SK-N-SH (cell line): Measurements from ENCODE around the gene DYRK1A. TPM values are rescaled to one million over a fixed set of nuclear protein-coding genes. Genes with fewer than 3 reads are reported as not detected.

ENCODE experiments used
- CTCF ChIA-PET: fragments of 300-600, 350-600 bp; formaldehyde crosslinking; extraction: SDS; loops from one replicate; lab custom pipeline; 2021; lab: Yijun Ruan, JAX
- POLR2A ChIA-PET: fragments of 350-600 bp; sonication (Branson Sonifier 250); formaldehyde crosslinking; extraction: SDS; loops from one replicate; lab custom pipeline; 2020; ENCODE audit warnings: antibody characterized with exemption, inconsistent platforms; lab: Yijun Ruan, JAX
- DNase-seq: peaks from one replicate; pipeline ENCODE4 v3.0.0; 2012
- H2AFZ ChIP-seq: fragments of 200-600 bp; sonication (generic); 2 replicates; pipeline ENCODE4 v1.8.1; 2016; ENCODE audit warnings: antibody characterized with exemption, mild to moderate bottlenecking, low read depth
- H3F3A ChIP-seq: fragments of 200-600 bp; sonication (generic); replicated peaks from 2 replicates; pipeline ENCODE3; 2016; ENCODE audit warnings: antibody characterized with exemption, mild to moderate bottlenecking; ENCODE audit not compliant: insufficient read depth
- H3K27ac ChIP-seq, 2 experiments: fragments of 200-500 bp in 1 of 2; fragments of 200-600 bp in 1 of 2; sonication (Bioruptor generic) in 1 of 2; sonication (generic), shearing (Covaris generic) in 1 of 2; 2 replicates each; pipeline versions ENCODE4 v1.5.1 to v1.6.1; 2014 to 2016; ENCODE audit warnings: low read depth in 2 of 2, inconsistent platforms in 1 of 2, low read length in 1 of 2, mild to moderate bottlenecking in 1 of 2, mixed read lengths in 1 of 2
- H3K27me3 ChIP-seq: fragments of 200-600 bp; sonication (generic), shearing (Covaris generic); 2 replicates; pipeline ENCODE4 v1.6.1; 2016; ENCODE audit warnings: mixed run types; ENCODE audit not compliant: insufficient read depth
- H3K36me3 ChIP-seq, 2 experiments: fragments of 200-500 bp in 1 of 2; fragments of 200-600 bp in 1 of 2; sonication (Bioruptor generic) in 1 of 2; sonication (generic) in 1 of 2; replicated peaks in 1 of 2; 2 replicates each; pipeline versions ENCODE3 to v1.5.1; 2014 to 2016; ENCODE audit warnings: low read length in 1 of 2, mild to moderate bottlenecking in 1 of 2; ENCODE audit not compliant: insufficient read depth in 2 of 2, control insufficient read depth in 1 of 2
- H3K4me1 ChIP-seq, 2 experiments: fragments of 200-500 bp in 1 of 2; fragments of 200-600 bp in 1 of 2; sonication (Bioruptor generic) in 1 of 2; sonication (generic), shearing (Covaris generic) in 1 of 2; 2 replicates each; pipeline versions ENCODE4 v1.5.1 to v1.6.1; 2014 to 2016; ENCODE audit warnings: low read depth in 1 of 2, low read length in 1 of 2, mixed run types in 1 of 2; ENCODE audit not compliant: insufficient read depth in 2 of 2, control insufficient read depth in 1 of 2
- H3K4me2 ChIP-seq: fragments of 200-600 bp; sonication (generic), shearing (Covaris generic); 2 replicates; pipeline ENCODE4 v1.6.1; 2017; ENCODE audit warnings: mixed run types
- H3K4me3 ChIP-seq, 2 experiments: fragments of 200-500 bp in 1 of 2; fragments of 200-600 bp in 1 of 2; sonication (Bioruptor generic) in 1 of 2; sonication (generic), shearing (Covaris generic) in 1 of 2; 2 replicates each; pipeline versions ENCODE4 v1.5.1 to v1.8.1; 2014 to 2016; ENCODE audit warnings: low read depth in 2 of 2, inconsistent platforms in 1 of 2, low read length in 1 of 2, mild to moderate bottlenecking in 1 of 2, mixed read lengths in 1 of 2, moderate library complexity in 1 of 2
- H3K79me2 ChIP-seq: fragments of 200-600 bp; sonication (generic); 2 replicates; pipeline ENCODE4 v1.8.1; 2017; ENCODE audit warnings: mild to moderate bottlenecking; ENCODE audit not compliant: insufficient read depth
- H3K9ac ChIP-seq: fragments of 200-600 bp; sonication (generic); 2 replicates; pipeline ENCODE4 v1.6.1; 2017; ENCODE audit warnings: mixed run types
- H3K9me2 ChIP-seq: fragments of 200-600 bp; sonication (generic); 2 replicates; pipeline ENCODE4 v1.6.1; 2017; ENCODE audit warnings: mixed run types
- H3K9me3 ChIP-seq: fragments of 200-600 bp; sonication (generic); 2 replicates; pipeline ENCODE4 v1.6.1; 2017; ENCODE audit warnings: mixed run types, mild to moderate bottlenecking, moderate library complexity
- H4K20me1 ChIP-seq: fragments of 200-600 bp; sonication (generic); 2 replicates; pipeline ENCODE4 v1.6.1; 2017; ENCODE audit warnings: mild to moderate bottlenecking, mixed run types; ENCODE audit not compliant: insufficient read depth
- CHD2 ChIP-seq: fragments of 150-350 bp; IDR thresholded peaks from 2 replicates; pipeline ENCODE4 v1.6.1; 2018; ENCODE audit warnings: low read length; ENCODE audit not compliant: partially characterized antibody
- ELF1 ChIP-seq: IDR thresholded peaks from 2 replicates; pipeline ENCODE4 v1.4.0; 2012
- EP300 ChIP-seq, 2 experiments: IDR thresholded peaks; 2 replicates each; pipeline versions ENCODE4 v1.4.0 to v1.6.1; 2012; ENCODE audit warnings: borderline replicate concordance in 1 of 2, low read depth in 1 of 2, low read length in 1 of 2
- FOXJ3 ChIP-seq: sonication (generic); formaldehyde crosslinking; IDR thresholded peaks from 2 replicates; pipeline ENCODE4 v1.5.1; 2020; ENCODE audit warnings: mild to moderate bottlenecking, missing genetic modification reagents
- FOXM1 ChIP-seq: IDR thresholded peaks from 2 replicates; pipeline ENCODE4 v1.4.0; 2012; ENCODE audit warnings: low read depth, mild to moderate bottlenecking
- GABPA ChIP-seq: IDR thresholded peaks from 2 replicates; pipeline ENCODE4 v1.4.0; 2012; ENCODE audit warnings: low read depth, mild to moderate bottlenecking
- MXI1 ChIP-seq: IDR thresholded peaks from 2 replicates; pipeline ENCODE4 v1.6.1; 2012; ENCODE audit warnings: mild to moderate bottlenecking, low read depth, low read length, improper control_type of control experiment
- POLR2AphosphoS5 ChIP-seq: IDR thresholded peaks from 2 replicates; pipeline ENCODE4 v1.6.1; 2012; ENCODE audit warnings: low read depth, low read length
- RAD21 ChIP-seq: IDR thresholded peaks from 2 replicates; pipeline ENCODE4 v1.6.1; 2012; ENCODE audit warnings: mild to moderate bottlenecking, low read length
- RCOR1 ChIP-seq: fragments of 150-350 bp; IDR thresholded peaks from 2 replicates; pipeline ENCODE4 v1.6.1; 2017; ENCODE audit warnings: antibody characterized with exemption, low read length
- RFX5 ChIP-seq: IDR thresholded peaks from 2 replicates; pipeline ENCODE4 v1.6.1; 2012; ENCODE audit warnings: mild to moderate bottlenecking, improper control_type of control experiment, low read length
- RXRA ChIP-seq: IDR thresholded peaks from 2 replicates; pipeline ENCODE4 v1.4.0; 2012; ENCODE audit warnings: low read depth, mild to moderate bottlenecking, borderline replicate concordance
- TCF12 ChIP-seq: IDR thresholded peaks from 2 replicates; pipeline ENCODE4 v1.4.0; 2012
- TEAD4 ChIP-seq: IDR thresholded peaks from 2 replicates; pipeline ENCODE4 v1.4.0; 2012; ENCODE audit warnings: mild to moderate bottlenecking, borderline replicate concordance; ENCODE audit not compliant: insufficient read depth
- YY1 ChIP-seq: IDR thresholded peaks from 2 replicates; pipeline ENCODE4 v1.4.0; 2012; ENCODE audit warnings: low read depth, mild to moderate bottlenecking
- WGBS: methylation state at CpG from one replicate; pipeline ENCODE4 v1.1.6; 2017; ENCODE audit warnings: low lambda C conversion rate; 5-methylcytosine and 5-hydroxymethylcytosine counted together
- polyA plus RNA-seq, 3 experiments: library from polyadenylated mRNA; depleted of rRNA; stranded (reverse); fragments of >200 nt; gene quantifications; 2 replicates each; pipeline ENCODE4 v1.2.3, GENCODE V29; 2012
- TF ChIP-seq, protein P1 (sequence below): IDR thresholded peaks from 2 replicates; pipeline ENCODE4; 2012
- TF ChIP-seq, protein P2 (sequence below): IDR thresholded peaks from 2 replicates; pipeline ENCODE4 v1.4.0; 2012; ENCODE audit warnings: low read depth
- TF ChIP-seq, protein P3 (sequence below): IDR thresholded peaks from 2 replicates; pipeline ENCODE4 v1.6.1; 2012; ENCODE audit warnings: mild to moderate bottlenecking, low read depth, low read length, moderate library complexity

DYRK1A gene
- polyA plus RNA-seq, 1 of the 3 experiments (the other 2 are of a cell fraction): 19.3 TPM

DNA sequence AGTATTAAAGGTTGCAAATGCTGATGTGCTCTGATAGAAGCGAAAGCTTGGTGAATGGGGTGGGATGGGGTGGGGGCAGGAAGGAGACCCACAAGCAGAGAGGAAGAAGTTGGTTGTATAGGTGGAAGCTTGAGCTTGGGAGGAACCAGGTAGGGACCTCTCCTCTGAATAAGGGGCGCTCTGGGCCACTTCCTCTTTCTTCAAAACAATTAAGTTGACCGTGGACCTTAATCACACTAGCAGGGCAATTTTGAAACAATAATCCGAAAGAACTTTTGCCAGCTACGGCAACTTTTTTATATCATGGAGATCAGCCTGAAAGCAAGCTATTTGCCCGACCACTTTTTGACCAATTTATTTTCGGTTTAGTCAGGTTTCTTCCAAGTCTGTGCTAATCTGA, 1.9 kb upstream of the DYRK1A start:
- Histone ChIP-seq H3K9me2 (no peaks in the 10 kb centered on the region), H3K36me3 (no peaks in the 10 kb centered on the region), H3K27ac (peak overlapping the region; percentile 95 to 98; a peak in 3 of 4 replicates), H3K9ac (no peak overlapping the region; the same call in 1 of the 2 replicates), H3K4me2 (peak overlapping the region; percentile 86; the same call in 1 of the 2 replicates), H3K79me2 (peaks cover 35% of the 10 kb centered on the region), H3F3A (peaks cover 10% of the 10 kb centered on the region), H4K20me1 (peaks cover 18% of the 10 kb centered on the region), H3K4me1 (peaks cover 6 to 16% of the 10 kb centered on the region in 2 experiments; a peak in 3 of 4 replicates), H3K27me3 (no peaks in the 10 kb centered on the region), H3K9me3 (no peaks in the 10 kb centered on the region), H3K4me3 (peak overlapping the region; percentile 67 to 88; a peak in 2 of 4 replicates), H2AFZ (no peak overlapping the region)
- CTCF ChIA-PET: interaction anchor here (1.5 kb wide), 1 partner anchor 16 kb away, joined by 6 read pairs; no protein-coding TSS in a partner anchor
- no peak for DNase-seq
- TF ChIP-seq TCF12 (no peak), RFX5 (no peak), FOXJ3 (no peak), MXI1 (no peak), GABPA (no peak), CHD2 (no peak), RCOR1 (no peak), POLR2AphosphoS5 (no peak), FOXM1 (no peak), ELF1 (no peak), EP300 (IDR thresholded peaks at IDR 0.05; ENCODE audit: borderline replicate concordance in 1 of 2, low read depth in 1 of 2, low read length in 1 of 2) (no peak)
- TF ChIP-seq, protein P1, sequence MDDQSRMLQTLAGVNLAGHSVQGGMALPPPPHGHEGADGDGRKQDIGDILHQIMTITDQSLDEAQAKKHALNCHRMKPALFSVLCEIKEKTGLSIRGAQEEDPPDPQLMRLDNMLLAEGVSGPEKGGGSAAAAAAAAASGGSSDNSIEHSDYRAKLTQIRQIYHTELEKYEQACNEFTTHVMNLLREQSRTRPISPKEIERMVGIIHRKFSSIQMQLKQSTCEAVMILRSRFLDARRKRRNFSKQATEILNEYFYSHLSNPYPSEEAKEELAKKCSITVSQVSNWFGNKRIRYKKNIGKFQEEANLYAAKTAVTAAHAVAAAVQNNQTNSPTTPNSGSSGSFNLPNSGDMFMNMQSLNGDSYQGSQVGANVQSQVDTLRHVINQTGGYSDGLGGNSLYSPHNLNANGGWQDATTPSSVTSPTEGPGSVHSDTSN: no peak
- TF ChIP-seq, protein P2, sequence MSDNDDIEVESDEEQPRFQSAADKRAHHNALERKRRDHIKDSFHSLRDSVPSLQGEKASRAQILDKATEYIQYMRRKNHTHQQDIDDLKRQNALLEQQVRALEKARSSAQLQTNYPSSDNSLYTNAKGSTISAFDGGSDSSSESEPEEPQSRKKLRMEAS: no peak
- POLR2A ChIA-PET: interaction anchor here (2.0 kb wide), 1 partner anchor 98 kb away, joined by 20 read pairs; the partner anchor contains the start of gene VPS26C
- WGBS: 94% methylated on average over 7 of the region's 7 CpGs

DNA sequence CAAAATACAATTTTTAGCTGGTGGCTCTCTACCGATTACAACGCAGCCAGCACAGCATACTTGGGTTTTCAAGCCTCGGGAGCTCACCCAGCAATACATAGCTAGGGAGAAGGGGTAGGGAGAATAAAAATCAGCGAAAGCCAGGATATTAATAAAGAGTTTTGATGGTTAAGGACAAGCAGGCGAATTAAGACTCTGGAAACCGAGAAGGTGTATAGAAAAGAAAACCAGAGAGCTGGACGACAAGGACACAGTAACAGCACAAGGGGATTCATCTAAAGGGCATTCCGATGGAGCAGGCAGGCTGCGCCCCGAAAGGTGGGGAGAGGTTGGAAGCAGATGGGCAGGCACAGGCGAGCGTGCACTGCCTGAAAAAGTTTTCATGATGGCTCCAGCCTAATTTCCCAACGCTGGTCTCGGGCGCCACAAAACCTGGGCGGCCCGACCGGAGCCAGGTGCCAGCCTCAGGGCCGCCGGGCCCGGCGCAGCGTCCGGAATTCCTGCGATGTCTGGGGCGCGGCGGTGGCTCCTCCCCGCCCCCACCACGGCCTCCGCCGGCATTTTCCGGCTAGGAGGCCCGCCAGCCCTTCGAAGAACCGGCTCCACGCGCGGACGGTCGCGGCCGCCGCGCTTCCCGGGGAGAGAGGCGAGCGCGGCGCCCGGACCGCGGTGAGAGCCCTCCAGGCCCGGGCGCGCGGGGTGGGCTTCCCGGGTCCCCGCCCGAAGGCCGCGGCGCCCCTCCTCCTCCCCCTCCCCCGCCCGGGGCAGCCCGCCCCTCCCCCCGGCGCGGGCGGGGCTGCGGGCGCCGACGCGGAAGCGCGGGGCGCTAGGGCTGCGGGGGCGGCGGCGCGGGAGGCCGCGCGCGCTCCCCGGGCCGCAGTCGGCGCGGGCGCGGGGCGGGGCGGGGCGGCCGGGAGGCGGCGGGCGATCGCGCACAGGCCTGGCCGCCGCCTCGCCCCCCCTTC, 774 bp upstream of the DYRK1A start:
- WGBS: 3% methylated on average over 12 of the region's 106 CpGs
- Histone ChIP-seq H3K9me3 (no peaks in the 10 kb centered on the region), H3K4me2 (peak overlapping the region; percentile 86), H3F3A (peaks cover 19% of the 10 kb centered on the region), H3K4me1 (peaks cover 15 to 24% of the 10 kb centered on the region in 2 experiments; a peak in 3 of 4 replicates), H3K79me2 (peaks cover 46% of the 10 kb centered on the region), H4K20me1 (peaks cover 29% of the 10 kb centered on the region), H2AFZ (peak overlapping the region; percentile 74), H3K27me3 (no peaks in the 10 kb centered on the region), H3K4me3 (peak overlapping the region; percentile 67 to 88), H3K27ac (peak overlapping the region; percentile 98), H3K9ac (peak overlapping the region; percentile 95), H3K9me2 (no peaks in the 10 kb centered on the region), H3K36me3 (no peaks in the 10 kb centered on the region)
- ChIA-PET POLR2A (interaction anchor here (0.7 to 2.0 kb wide), 3 partner anchors 26 to 198 kb away, joined by 4 to 20 read pairs (median 5); partner anchors contain the start of gene VPS26C), CTCF (interaction anchor here (1.5 kb wide), 1 partner anchor 17 kb away, joined by 6 read pairs; no protein-coding TSS in a partner anchor)
- no peak for DNase-seq
- TF ChIP-seq, protein P2: peak; percentile 45; the same call in 1 of the 2 replicates
- TF ChIP-seq GABPA (peak; percentile 22; the same call in 1 of the 2 replicates), RXRA (0 out of 2 replicates have a peak, but pooled peaks have one; percentile 6), ELF1 (0 out of 2 replicates have a peak, but pooled peaks have one; percentile 27), YY1 (peak; percentile 24; the same call in 1 of the 2 replicates), POLR2AphosphoS5 (peak; percentile 46; the same call in 1 of the 2 replicates), RAD21 (no peak; the same call in none of the 2 replicates), TEAD4 (peak; percentile 55; the same call in 1 of the 2 replicates), FOXM1 (no peak)
- TF ChIP-seq, protein P1: 0 out of 2 replicates have a peak, but pooled peaks have one; percentile 28
- TF ChIP-seq, protein P3, sequence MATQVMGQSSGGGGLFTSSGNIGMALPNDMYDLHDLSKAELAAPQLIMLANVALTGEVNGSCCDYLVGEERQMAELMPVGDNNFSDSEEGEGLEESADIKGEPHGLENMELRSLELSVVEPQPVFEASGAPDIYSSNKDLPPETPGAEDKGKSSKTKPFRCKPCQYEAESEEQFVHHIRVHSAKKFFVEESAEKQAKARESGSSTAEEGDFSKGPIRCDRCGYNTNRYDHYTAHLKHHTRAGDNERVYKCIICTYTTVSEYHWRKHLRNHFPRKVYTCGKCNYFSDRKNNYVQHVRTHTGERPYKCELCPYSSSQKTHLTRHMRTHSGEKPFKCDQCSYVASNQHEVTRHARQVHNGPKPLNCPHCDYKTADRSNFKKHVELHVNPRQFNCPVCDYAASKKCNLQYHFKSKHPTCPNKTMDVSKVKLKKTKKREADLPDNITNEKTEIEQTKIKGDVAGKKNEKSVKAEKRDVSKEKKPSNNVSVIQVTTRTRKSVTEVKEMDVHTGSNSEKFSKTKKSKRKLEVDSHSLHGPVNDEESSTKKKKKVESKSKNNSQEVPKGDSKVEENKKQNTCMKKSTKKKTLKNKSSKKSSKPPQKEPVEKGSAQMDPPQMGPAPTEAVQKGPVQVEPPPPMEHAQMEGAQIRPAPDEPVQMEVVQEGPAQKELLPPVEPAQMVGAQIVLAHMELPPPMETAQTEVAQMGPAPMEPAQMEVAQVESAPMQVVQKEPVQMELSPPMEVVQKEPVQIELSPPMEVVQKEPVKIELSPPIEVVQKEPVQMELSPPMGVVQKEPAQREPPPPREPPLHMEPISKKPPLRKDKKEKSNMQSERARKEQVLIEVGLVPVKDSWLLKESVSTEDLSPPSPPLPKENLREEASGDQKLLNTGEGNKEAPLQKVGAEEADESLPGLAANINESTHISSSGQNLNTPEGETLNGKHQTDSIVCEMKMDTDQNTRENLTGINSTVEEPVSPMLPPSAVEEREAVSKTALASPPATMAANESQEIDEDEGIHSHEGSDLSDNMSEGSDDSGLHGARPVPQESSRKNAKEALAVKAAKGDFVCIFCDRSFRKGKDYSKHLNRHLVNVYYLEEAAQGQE: 0 out of 2 replicates have a peak, but pooled peaks have one; percentile 16
